Left forelimb (tissue), 1 donor: ENCODE measurements around the gene SCN1A.
"Not testable (repeated sequence)": the region's sequence is repeated elsewhere in the genome, so short reads cannot be mapped to it uniquely, and the experiment has no call there.

Experiments
- DNase-seq: peaks from one replicate; pipeline ENCODE4 v3.0.0-alpha.2; 2018; ENCODE audit warnings: low spot score

Gene SCN1A

DNA sequence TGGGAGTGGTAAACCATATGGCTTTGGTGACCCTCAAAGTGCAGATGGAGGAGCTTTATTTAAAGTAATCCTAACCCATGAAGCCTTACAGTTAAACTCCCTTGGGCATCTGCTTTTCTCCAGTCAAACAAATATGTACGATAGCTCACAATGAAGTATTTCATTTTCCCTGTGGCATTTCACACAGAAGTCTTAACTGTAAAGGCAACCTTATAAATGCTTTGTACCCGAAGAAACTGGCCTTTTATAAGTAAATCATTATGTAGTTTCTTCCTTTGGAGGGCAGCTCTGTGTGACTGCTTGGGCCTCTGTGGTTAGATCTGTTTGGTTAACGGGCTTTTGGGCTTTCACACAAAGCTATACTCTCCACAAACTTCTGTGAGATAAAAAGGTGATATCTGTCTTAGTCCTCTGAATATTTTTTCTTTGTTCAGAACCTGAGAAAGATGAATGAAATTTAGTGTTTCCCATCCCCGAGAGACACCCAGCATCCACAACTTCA is 46.6 kb downstream of the SCN1A start:
- DNase-seq, result no peak

DNA sequence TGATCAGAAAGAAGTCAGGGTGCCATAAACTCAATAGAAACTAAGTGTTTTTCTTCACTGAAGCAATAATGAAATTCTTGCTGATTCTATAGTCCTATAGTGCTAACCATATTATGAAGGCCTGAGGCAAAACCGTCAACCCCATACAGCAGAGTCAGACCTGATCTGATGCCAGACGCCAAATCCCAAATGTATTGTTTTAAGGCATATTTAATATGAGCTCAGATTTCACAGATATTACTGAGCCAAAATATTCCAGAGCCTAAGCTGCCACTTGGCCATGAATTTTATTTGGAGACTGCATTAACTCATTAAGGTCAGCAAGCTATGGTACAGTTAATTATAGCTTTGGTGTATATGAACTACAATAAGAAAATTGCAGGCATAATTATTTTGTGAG is 53.4 kb downstream of the SCN1A start:
- DNase-seq, result no peak

DNA sequence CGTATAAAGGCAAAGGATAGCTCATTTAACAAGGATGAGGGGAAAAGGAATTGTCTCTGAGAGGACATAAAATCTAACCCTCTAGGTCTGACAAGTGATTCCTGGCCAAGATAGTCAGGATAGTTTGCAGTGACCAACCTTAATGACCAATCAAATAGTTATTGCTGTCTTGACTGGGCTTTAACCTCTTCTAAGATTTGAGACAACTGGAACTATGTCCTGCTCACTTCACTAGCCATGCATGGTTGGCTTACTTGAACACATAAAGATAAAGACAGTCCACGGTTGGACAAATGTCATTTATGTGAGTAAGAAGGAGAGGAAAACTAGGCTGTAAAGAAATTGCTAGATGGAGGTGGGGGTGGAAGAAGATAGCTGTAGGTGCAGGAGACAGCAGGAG is 53.8 kb downstream of the SCN1A start:
- DNase-seq, result no peak

DNA sequence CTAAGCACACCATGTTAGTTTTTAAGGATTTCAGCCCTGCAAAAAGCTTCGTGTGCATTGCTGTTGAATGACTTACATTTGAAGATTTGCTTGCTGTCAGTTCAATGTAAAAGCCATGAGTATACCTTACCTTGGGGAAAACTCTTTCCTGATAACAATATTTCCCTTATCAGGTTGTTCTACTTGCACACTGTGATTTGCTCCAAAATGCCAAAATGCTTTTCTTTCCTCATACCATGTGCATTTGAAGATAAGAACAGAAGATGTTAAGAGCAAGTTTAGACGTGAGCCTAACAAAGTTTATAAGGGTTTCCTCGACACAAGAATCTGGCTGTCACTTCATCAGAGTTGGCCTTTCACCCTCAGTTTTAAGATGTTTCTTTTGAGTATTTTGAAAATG is 57.6 kb downstream of the SCN1A start:
- DNase-seq, result no peak

DNA sequence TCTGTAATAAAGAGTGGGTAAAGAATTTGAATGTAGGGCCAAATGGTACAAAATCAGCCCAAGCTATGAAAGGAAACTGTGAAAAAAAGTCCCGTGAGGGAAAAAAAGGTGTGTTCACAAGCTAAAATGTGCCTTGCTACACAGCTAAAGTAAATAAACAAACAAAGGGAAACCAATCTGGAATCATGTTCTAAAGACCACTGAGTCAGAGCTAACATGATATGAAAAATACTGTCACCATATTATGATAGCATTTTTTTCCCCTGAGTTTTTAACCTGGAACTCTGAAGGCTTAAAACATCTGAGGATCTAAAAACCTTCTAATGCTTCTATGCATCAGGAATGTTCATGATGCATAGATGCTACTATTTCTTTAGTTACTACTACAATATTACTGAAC is 58.8 kb downstream of the SCN1A start:
- no peak for DNase-seq

DNA sequence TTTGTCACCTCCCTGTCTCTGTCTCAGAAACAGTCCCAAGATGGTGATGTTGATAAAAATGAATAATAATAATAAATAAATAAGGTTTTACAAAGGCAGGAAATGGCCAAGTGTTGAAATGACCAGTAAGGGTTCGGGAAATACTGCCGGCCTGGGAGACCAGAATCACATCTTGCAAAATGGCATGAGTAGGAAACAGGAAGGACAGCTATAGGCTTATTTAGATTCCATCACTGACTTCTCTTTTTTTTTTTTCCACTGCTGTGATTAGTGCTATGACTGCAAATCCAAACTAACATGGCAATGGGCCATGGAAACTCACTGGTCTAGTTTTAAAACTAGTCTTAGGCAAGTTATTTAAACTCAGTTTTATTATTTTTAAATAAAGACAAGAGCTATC is 60.6 kb downstream of the SCN1A start:
- no peak for DNase-seq

DNA sequence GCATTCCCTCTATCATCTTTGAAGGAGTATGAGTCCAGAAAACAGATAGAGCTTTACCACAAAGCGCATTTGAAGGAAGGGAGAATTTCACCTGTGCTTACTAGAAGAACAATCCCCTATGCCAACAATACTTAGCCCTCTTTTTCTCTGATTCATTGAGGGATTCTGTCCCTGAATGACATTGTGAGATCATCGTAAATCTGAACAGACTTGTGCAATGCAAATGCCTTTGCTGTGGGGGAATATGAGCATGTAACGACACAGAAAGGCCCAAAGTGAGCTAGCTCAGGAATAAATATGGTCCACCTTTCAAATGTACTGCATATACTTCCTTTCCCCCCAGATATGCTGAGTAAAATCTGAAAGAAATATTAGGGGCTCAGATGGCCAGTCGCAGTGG is 67.6 kb downstream of the SCN1A start:
- DNase-seq, result no peak

DNA sequence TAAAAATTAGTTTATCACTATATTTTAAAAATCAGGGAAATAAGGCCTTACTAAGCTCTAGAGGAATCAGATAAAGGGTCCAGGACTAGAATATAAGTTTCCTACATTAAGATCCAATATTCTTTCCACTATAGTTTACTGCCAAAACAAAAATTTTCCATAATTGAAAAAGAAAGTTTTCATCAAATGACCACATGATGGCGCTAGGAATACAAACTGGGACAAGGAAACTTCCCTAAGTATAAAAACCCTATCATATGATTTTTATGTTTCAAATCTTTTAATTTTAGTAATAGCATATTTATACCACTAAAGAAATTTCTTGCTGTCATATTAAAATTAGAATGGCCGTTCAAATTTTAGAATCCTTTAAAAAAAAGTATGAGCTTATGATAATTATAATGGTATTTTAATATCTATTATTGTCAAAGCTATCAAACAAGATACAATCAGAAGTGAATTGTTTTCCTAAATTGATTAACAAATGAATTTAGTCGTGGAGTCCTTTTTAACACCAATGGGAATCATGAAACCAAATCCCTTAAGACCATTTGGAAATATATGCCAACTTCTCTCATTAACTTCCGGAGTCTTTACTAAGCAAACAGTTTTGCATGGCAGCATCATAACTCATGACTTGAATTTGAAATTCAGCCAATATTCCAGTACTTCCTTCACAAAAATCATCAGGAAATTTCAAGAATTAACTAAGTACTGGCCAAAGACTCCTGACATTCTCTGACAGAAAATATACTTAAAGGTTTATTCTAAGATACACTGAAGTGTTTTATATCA is 70.3 kb downstream of the SCN1A start:
- DNase-seq, result no peak

DNA sequence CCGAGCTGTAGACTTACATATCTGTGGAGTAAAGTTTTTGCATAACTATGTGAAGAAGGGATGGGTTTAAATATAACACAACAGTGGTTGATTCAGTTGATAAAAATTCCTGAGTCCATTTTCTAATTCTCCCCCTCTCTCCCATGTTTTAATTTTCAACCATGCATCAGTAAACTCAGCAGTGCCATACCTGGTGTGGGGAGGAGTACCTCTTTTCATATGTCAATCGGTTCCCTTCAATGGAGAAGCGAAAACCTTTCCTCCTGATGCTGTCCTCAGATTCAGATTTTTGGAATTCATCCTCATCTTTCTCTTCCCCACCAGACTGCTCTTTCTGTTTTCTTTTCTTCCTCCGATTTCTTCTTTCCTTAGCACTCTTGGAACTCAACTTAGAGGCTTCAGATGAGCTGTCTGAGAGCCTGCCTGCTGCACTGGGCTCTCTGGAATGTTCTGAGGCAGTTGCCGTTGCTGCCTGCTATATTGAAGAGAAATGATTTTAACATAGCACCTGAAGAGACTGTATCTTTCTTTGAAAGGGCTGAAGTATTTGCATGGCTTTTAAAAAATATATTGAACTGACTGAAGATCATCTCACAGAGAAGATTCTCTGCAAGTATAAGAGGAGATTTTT is 82.9 kb downstream of the SCN1A start:
- DNase-seq, result no peak

DNA sequence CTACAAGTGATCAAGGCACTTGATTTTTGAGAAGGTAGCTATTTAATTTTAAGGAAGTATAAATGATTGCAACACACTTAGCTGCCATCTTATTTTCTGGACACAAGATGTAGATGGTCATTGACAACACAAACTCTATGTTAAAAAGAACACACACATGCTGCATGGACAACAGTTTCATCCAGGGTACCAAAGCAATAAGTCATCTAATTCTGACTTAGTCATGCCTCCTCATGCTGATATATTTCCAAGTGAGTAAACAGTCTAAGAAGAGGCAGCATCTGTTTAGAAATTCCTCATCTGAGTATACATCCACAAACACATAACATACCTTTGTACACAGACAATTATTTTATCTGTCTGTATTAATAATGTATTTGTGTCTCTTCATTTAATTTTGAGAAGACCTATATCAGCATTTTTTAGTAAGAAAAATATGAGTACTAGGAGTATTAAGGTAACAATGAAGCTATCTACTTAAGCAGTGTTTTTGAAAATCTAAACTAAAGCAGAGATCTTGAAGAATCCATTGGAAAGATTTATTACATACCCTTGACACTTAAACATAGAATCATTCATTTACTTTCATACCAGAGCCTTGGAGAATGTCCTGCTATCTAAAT is 84.9 kb downstream of the SCN1A start:
- DNase-seq, result no peak

DNA sequence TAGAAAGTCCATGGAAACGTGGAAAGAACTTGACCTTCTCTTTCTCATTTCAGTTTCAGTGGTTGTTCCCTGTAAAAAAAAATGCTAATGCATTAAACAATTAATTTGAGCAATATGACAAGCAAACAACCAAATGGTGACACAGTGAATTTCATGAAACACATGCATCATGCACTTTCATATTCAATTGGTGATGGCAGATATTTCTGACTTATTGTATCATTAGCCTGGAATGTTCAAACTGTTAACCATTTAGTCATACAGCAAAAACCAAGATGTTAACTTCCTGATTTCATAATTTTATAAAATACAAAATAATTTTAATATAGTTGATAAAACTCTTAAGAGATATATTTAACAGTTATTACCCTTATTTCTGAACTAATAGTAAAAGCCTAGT is 85.5 kb downstream of the SCN1A start:
- DNase-seq, result no peak

DNA sequence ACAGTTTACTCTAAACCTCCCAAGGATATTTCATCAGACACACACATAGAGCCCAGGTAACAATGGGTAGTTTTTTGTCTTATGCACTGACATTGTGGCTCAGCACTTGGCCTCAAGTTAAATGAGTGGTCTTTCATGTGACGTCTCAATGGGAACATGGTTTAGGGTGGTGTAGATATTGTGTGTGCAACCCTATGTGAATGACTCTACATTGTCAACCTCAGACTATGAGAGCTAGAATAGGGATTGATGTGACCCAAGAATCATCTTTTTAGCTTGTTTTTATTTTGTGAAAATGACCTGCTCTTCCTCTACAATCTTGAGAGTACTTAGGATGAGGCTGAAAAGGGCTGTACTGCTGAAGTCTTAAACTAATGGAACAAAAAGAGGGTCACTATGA is 86.2 kb downstream of the SCN1A start:
- DNase-seq, result no peak

DNA sequence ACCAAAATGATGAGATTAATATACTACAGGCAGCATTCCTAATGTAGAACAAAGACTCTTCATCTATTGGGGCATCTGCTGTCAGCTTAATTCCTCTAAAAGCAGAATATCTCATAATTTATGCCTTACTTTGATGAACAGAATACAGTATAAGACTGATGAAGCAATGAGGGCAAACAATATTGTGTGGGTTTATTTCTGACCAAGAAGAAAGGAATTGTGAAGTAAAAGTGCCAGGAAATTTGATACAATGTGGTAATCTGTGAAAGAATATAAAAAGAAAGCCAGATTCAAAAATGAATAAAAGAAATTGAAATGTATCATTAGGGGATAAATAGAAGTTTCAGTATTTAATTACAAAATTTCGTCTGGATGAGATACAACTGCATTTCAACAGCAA is 95.5 kb downstream of the SCN1A start:
- no peak for DNase-seq

DNA sequence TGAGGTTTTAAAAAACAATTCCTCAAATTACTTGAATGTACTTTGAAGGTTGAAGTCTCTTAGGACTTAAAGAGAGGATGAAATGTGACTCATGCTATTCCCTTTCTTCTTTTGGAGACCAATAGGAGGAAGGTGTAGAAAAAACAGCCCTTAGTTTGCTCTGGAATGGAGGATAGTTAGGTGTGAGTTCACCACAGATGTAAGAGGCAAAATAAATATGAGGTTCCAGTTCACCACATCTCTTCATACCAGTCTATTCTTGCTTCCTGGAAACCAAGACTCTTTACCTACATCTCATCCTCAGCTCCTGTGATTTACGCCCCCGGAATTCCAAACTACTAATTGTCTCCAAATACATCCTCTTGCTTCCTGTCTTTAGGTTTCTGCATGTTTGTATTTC is 96.8 kb downstream of the SCN1A start:
- DNase-seq, result no peak

DNA sequence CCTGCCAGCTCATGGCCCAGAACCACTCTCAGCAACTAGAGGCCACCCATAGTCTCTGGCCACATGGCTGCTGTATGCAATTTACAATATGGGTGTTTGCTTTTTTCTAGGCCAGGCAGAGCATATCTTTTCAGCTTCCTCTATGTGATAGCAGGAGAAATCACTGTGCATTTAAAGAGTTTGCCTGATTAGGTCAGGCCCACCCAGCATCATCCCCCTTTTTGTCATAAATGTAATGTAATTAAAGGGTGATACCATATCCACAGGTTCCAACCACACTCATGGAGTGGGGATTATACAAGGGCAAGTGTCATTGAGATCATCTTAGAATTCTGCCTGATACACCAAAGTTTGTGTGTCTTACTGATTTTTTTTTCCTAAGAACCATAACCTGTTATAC is 102.5 kb downstream of the SCN1A start:
- DNase-seq, result no peak

DNA sequence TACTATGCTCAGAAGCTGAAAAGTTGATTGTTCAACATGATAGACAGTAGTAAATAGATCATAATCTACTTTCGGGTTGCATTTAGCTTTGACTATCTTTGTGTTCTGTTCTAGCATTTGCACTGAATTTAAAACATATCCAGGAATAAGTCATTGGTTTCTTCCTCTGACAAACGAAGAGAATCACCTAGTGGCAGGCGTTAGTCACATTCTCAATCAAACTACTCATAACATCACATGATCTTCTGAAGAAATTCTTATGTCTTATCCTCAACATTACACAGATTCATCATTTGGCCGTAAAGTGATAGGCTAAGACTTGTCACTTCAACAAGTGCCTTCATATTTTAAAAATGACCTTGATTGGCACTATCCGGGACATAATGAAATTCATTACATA is 110.6 kb downstream of the SCN1A start:
- DNase-seq, result no peak

DNA sequence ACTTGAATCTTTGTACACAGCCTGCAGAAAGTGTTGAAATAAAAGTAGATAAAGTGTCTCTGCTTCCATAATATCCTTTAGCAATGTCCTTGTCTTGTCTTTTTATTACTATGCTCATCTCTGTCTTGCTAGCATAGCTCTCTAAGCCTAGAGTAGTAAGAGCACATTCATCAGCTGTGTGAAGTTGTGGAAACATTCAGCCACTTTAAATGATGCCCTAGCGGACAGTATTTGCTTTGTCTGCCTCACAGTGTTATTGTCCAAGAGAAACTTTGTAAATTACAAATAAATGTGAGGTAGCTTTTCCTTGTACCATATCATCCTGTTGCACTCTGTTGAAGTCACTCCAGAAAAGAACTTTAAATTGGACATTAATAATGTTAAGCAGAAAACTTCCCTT is 113.9 kb downstream of the SCN1A start:
- no peak for DNase-seq

DNA sequence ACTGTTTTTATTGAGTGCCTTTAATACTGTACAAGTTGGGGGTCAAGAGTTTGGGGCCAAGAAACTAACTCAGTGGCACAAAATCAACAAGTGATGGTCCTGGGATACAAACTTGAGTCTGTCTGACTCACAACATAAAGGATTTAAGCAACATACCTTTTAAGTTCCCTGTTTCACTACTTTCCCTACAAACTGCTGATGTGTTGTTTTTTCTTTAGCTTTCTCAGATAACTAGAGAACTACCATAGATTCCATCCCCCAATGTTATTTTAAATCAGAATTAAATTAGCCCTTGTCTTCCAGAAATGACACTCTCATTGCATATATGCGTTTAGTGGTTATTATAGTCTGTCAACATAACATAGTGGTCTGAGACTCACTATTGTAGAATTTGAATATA is 116.2 kb downstream of the SCN1A start:
- no peak for DNase-seq

DNA sequence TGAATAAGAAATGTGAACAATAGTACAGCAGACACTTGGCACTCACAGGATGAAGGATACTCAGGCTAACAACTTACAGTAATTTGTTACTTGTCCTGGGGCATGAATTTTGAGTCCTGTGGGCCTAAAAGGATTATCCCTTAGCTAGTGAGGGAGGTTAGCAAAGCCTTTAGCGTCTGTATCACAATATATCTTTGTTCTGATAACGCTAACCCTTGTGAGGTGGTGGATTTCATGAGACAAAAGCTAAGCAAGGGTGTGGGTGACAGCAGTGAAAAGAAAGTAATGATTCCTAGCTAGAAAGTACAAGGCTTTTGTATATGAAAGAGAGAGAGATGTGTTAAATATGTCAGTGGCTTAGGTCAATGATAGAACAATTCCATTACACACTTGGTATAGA is 127.4 kb downstream of the SCN1A start:
- DNase-seq, result no peak

DNA sequence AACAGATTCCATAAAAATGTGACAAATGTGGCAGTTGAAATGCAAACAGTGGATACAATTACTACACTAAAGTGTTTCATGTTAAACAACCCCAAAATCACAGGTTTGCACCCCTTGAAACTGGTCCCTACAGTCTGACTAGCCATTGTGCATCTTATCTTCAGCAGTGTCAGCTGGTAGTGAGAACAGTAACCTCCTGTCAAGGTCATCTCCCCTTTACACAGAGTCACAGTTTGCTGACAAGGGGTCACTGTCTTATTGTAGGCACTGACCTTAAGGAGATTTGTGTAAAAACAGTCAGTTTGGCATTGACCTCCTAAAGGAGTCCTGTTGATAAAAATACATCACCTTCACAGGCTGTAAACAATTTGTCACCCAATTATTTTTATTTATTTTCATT is 137.0 kb downstream of the SCN1A start:
- no peak for DNase-seq

DNA sequence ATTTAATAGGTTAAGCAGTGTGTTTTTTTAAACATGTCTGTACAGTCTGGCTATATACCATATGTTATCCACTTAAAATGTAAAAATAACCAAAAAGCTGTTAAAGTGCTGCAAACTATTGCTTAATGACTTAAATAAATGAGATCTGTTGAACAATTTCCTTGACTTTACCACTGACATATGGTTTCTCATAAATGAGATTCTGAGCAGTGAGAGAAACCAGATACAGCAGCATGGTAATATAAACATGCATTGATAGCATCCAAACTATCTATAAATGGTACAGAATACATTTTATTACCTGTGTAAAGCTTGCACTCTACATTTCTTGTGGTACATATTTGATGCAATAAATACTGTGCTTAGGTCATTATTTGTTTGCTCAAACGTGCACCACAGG is 138.0 kb downstream of the SCN1A start:
- no peak for DNase-seq

DNA sequence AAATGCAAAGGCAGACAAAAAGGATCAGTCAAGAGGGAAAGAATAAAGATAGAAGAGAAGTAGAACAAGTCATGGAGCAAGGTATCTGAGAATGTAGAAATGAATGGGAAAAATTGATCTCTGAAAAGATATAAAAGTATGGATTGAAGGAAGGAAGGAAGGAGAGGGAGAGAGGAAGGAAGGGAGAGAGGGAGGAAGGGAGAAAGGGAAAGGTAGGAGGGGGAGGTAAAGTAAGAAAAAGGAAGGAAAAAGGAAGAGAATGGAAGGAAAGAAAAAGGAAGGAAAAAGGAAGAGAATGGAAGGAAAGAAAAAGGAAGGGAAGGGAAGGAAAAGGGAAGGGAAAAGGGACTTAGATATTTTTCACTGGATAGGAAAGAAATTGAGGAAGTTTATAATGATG is 142.7 kb downstream of the SCN1A start:
- no peak for DNase-seq

DNA sequence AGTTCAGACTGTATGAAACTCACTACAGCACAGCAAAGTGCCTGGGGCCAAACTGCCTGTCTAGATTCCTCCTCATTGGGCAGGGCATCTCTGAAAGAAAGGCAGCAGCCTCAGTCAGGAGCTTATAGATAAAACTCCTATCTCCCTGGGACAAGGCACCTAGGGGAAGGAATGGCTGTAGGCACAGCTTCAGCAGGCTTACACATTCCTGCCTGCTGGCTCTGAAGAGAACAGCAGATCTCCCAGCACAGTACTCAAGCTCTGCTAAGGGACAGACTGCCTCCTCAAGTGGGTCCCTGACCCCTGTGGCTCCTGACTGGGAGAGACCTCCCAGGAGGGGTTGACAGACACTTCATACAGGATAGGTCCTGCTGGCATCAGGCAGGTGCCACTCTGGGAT is 155.7 kb downstream of the SCN1A start:
- not testable (repeated sequence) for DNase-seq
